H9 (cell line): Measurements from ENCODE around the gene PPTC7. TPM values are rescaled to one million over a fixed set of nuclear protein-coding genes. Genes with fewer than 3 reads are reported as not detected.

ENCODE experiments used
- DNase-seq: peaks from one replicate; pipeline ENCODE4 v3.0.0-alpha.2; 2017
- H2AFZ ChIP-seq: one replicate; pipeline ENCODE4 v1.6.1; 2013; ENCODE audit warnings: mild to moderate bottlenecking, low read length, control low read depth, moderate library complexity
- H2AK5ac ChIP-seq: 2 replicates; pipeline ENCODE4 v1.6.1; 2013; ENCODE audit warnings: low read length, control low read depth, mixed read lengths; ENCODE audit not compliant: insufficient read length
- H2BK120ac ChIP-seq: one replicate; pipeline ENCODE4 v1.6.1; 2013; ENCODE audit warnings: low read depth, mild to moderate bottlenecking, low read length, control low read depth, inconsistent platforms; ENCODE audit not compliant: poor library complexity, severe bottlenecking
- H2BK12ac ChIP-seq: 2 replicates; pipeline ENCODE4 v1.6.1; 2013; ENCODE audit warnings: low read length, control low read depth, mixed read lengths, low read depth; ENCODE audit not compliant: insufficient read length
- H2BK15ac ChIP-seq: 2 replicates; pipeline ENCODE4 v1.6.1; 2013; ENCODE audit warnings: low read depth, low read length, control low read depth
- H2BK20ac ChIP-seq: one replicate; pipeline ENCODE4 v1.6.1; 2013; ENCODE audit warnings: low read depth, mild to moderate bottlenecking, low read length, control low read depth, inconsistent platforms; ENCODE audit not compliant: poor library complexity, severe bottlenecking
- H2BK5ac ChIP-seq: 2 replicates; pipeline ENCODE4 v1.6.1; 2013; ENCODE audit warnings: low read length, control low read depth, mixed read lengths; ENCODE audit not compliant: insufficient read length
- H3K14ac ChIP-seq: 2 replicates; pipeline ENCODE4 v1.6.1; 2013; ENCODE audit warnings: low read length, control low read depth; ENCODE audit not compliant: insufficient read depth
- H3K18ac ChIP-seq: 2 replicates; pipeline ENCODE4 v1.6.1; 2013; ENCODE audit warnings: low read depth, mild to moderate bottlenecking, mixed read lengths, low read length, control low read depth; ENCODE audit not compliant: insufficient read length
- H3K23ac ChIP-seq: 2 replicates; pipeline ENCODE4 v1.6.1; 2013; ENCODE audit warnings: low read length, control low read depth, mixed read lengths, low read depth; ENCODE audit not compliant: insufficient read length
- H3K23me2 ChIP-seq: 2 replicates; pipeline ENCODE4 v1.6.1; 2013; ENCODE audit warnings: low read depth, mild to moderate bottlenecking, mixed read lengths, low read length, control low read depth; ENCODE audit not compliant: insufficient read length, poor library complexity, severe bottlenecking
- H3K27ac ChIP-seq: 2 replicates; pipeline ENCODE4 v1.5.1; 2013; ENCODE audit warnings: low read length, control low read depth, mixed read lengths, low read depth; ENCODE audit not compliant: insufficient read length
- H3K27me3 ChIP-seq: 2 replicates; pipeline ENCODE4 v1.6.1; 2013; ENCODE audit warnings: low read length, control low read depth, inconsistent platforms; ENCODE audit not compliant: insufficient read depth
- H3K4ac ChIP-seq: 2 replicates; pipeline ENCODE4 v1.6.1; 2013; ENCODE audit warnings: low read depth, mild to moderate bottlenecking, control low read depth, inconsistent platforms, low read length, moderate library complexity
- H3K4me1 ChIP-seq: 2 replicates; pipeline ENCODE4 v1.6.1; 2013; ENCODE audit warnings: low read length, control low read depth, inconsistent platforms; ENCODE audit not compliant: insufficient read depth
- H3K4me2 ChIP-seq: 2 replicates; pipeline ENCODE4 v1.6.1; 2013; ENCODE audit warnings: low read length, control low read depth, mixed read lengths; ENCODE audit not compliant: insufficient read length, insufficient read depth
- H3K56ac ChIP-seq: 2 replicates; pipeline ENCODE4 v1.6.1; 2013; ENCODE audit warnings: low read depth, mild to moderate bottlenecking, mixed read lengths, low read length, control low read depth; ENCODE audit not compliant: insufficient read length
- H3K79me1 ChIP-seq: 2 replicates; pipeline ENCODE4 v1.6.1; 2013; ENCODE audit warnings: low read depth, mild to moderate bottlenecking, moderate library complexity, low read length, control low read depth, inconsistent platforms; ENCODE audit not compliant: insufficient read depth, poor library complexity, severe bottlenecking
- H3K79me2 ChIP-seq: 2 replicates; pipeline ENCODE4 v1.6.1; 2013; ENCODE audit warnings: low read length, control low read depth, inconsistent platforms; ENCODE audit not compliant: insufficient read depth
- H3K9ac ChIP-seq: 2 replicates; pipeline ENCODE4 v1.6.1; 2013; ENCODE audit warnings: low read length, control low read depth, mixed read lengths; ENCODE audit not compliant: insufficient read length; ENCODE audit errors: extremely low read depth
- H3K9me3 ChIP-seq: one replicate; pipeline ENCODE4 v1.6.1; 2013; ENCODE audit warnings: low read depth, low read length, inconsistent platforms; ENCODE audit not compliant: control insufficient read depth
- H3T11ph ChIP-seq: one replicate; pipeline ENCODE4 v1.6.1; 2013; ENCODE audit warnings: mild to moderate bottlenecking, low read length, control low read depth, inconsistent platforms
- H4K20me1 ChIP-seq: one replicate; pipeline ENCODE4 v1.6.1; 2013; ENCODE audit not compliant: control insufficient read depth, insufficient read length, insufficient read depth
- H4K5ac ChIP-seq: 2 replicates; pipeline ENCODE4 v1.6.1; 2013; ENCODE audit warnings: low read depth, mild to moderate bottlenecking, mixed read lengths, low read length, control low read depth; ENCODE audit not compliant: insufficient read length
- H4K8ac ChIP-seq: replicated peaks from 2 replicates; pipeline ENCODE4 v1.6.1; 2013; ENCODE audit warnings: low read length, control low read depth, mixed read lengths, low read depth; ENCODE audit not compliant: insufficient read length
- H4K91ac ChIP-seq: 2 replicates; pipeline ENCODE4 v1.6.1; 2013; ENCODE audit warnings: low read depth, mild to moderate bottlenecking, moderate library complexity, mixed read lengths, low read length, control low read depth; ENCODE audit not compliant: insufficient read length
- H3K27ac Mint-ChIP-seq, 3 experiments: 2 replicates in 2 of 3; 3 replicates in 1 of 3; pipeline ENCODE4 v1.8.0; 2020 to 2021; ENCODE audit warnings: mixed read lengths in 3 of 3, mild to moderate bottlenecking in 1 of 3, moderate library complexity in 1 of 3
- H3K27me3 Mint-ChIP-seq: 2 replicates; pipeline ENCODE4 v1.8.0; 2021; ENCODE audit warnings: low read depth, mild to moderate bottlenecking, moderate library complexity, mixed read lengths
- H3K36me3 Mint-ChIP-seq, 3 experiments: 2 replicates in 2 of 3; 3 replicates in 1 of 3; pipeline ENCODE4 v1.8.0; 2020 to 2021; ENCODE audit warnings: low read depth in 3 of 3, mixed read lengths in 3 of 3; ENCODE audit not compliant: insufficient read depth in 1 of 3
- H3K4me1 Mint-ChIP-seq, 2 experiments: 2 replicates each; pipeline ENCODE4 v1.8.0; 2020; ENCODE audit warnings: mixed read lengths in 2 of 2
- H3K4me3 Mint-ChIP-seq, 2 experiments: 2 replicates in 1 of 2; 3 replicates in 1 of 2; pipeline ENCODE4 v1.8.0; 2020 to 2021; ENCODE audit warnings: mild to moderate bottlenecking in 2 of 2, mixed read lengths in 2 of 2, moderate library complexity in 1 of 2
- H3K9me3 Mint-ChIP-seq, 2 experiments: 2 replicates in 1 of 2; 3 replicates in 1 of 2; pipeline ENCODE4 v1.8.0; 2020; ENCODE audit warnings: mild to moderate bottlenecking in 2 of 2, mixed read lengths in 2 of 2, moderate library complexity in 1 of 2
- CTCF ChIP-seq: fragments of 200-600 bp; sonication (generic); conservative IDR thresholded peaks from 3 replicates; pipeline ENCODE4 v1.8.0; 2021; ENCODE audit warnings: antibody characterized with exemption, mild to moderate bottlenecking
- WGBS: extraction: QIAGEN DNeasy Blood & Tissue Kit; methylation state at CpG from one replicate; pipeline ENCODE4 v1.1.7; 2013; ENCODE audit warnings: missing lambda C conversion rate, low lambda C conversion rate, mixed read lengths; ENCODE audit not compliant: insufficient read length; ENCODE audit errors: extremely low coverage; 5-methylcytosine and 5-hydroxymethylcytosine counted together
- total RNA-seq: library from RNA; stranded (reverse); gene quantifications from 2 replicates; pipeline ENCODE4 v1.2.1, GENCODE V29; 2021

PPTC7 gene
- total RNA-seq, 1 experiment from 2014 or later, result 15.8 TPM

GRCh38 chr12:110561471-110562201 lies 21.5 kb downstream of the PPTC7 start:
- H3K23ac ChIP-seq, result no peak overlapping the region
- TF ChIP-seq CTCF, result no peak
- H3K14ac ChIP-seq, result no peak overlapping the region
- H3K9me3 ChIP-seq, result no peaks in the 10 kb centered on the region
- H3K9ac ChIP-seq, result no peak overlapping the region
- no peaks in the 10 kb centered on the region for H3K27me3 Mint-ChIP-seq
- H4K91ac ChIP-seq, result no peak overlapping the region
- DNase-seq, result no peak
- no peak overlapping the region for H3K4me3 Mint-ChIP-seq
- WGBS, result no CpG with 5 or more reads among the region's 15 CpGs
- no peak overlapping the region for H4K5ac ChIP-seq
- no peak overlapping the region for H3K4ac ChIP-seq
- H2BK15ac ChIP-seq, result no peak overlapping the region
- peaks cover 4 to 5% of the 10 kb centered on the region in 2 experiments for H3K4me1 Mint-ChIP-seq
- no peak overlapping the region for H3K4me2 ChIP-seq
- no peak overlapping the region for H2BK20ac ChIP-seq
- no peak overlapping the region for H3T11ph ChIP-seq
- no peak overlapping the region for H2BK5ac ChIP-seq
- H3K79me2 ChIP-seq, result peaks cover 7% of the 10 kb centered on the region
- H4K20me1 ChIP-seq, result no peaks in the 10 kb centered on the region
- no peak overlapping the region for H2AK5ac ChIP-seq
- no peak overlapping the region for H2BK12ac ChIP-seq
- H3K79me1 ChIP-seq, result peaks cover 6% of the 10 kb centered on the region
- no peaks in the 10 kb centered on the region for H3K23me2 ChIP-seq
- peak overlapping the region; percentile 19 to 65 (median 52); a peak in 5 of 7 replicates for H3K27ac Mint-ChIP-seq
- H3K18ac ChIP-seq, result no peak overlapping the region
- no peak overlapping the region for H3K27ac ChIP-seq
- H3K27me3 ChIP-seq, result no peaks in the 10 kb centered on the region
- H2BK120ac ChIP-seq, result no peak overlapping the region
- no peaks in the 10 kb centered on the region for H3K4me1 ChIP-seq
- H3K9me3 Mint-ChIP-seq, result no peaks in the 10 kb centered on the region
- no peak overlapping the region for H2AFZ ChIP-seq
- H3K56ac ChIP-seq, result no peak overlapping the region
- no peak overlapping the region for H4K8ac ChIP-seq
- no peaks in the 10 kb centered on the region for H3K36me3 Mint-ChIP-seq
